Stimulated activated CD4-positive, alpha-beta T cell treated with anti-CD3 and anti-CD28 coated beads, Interleukin-15, amount 100 ng/mL, for 1 hour (primary cell): ENCODE data around the gene UACA.
"Not testable (repeated sequence)": the region's sequence is repeated elsewhere in the genome, so short reads cannot be mapped to it uniquely, and the experiment has no call there.

ENCODE experiments used
- DNase-seq, 2 donors: peaks; one replicate each; pipeline ENCODE4 v3.0.0-alpha.2; 2020; ENCODE audit warnings: low read depth in 1 of 2, low spot score in 1 of 2

The UACA gene

DNA sequence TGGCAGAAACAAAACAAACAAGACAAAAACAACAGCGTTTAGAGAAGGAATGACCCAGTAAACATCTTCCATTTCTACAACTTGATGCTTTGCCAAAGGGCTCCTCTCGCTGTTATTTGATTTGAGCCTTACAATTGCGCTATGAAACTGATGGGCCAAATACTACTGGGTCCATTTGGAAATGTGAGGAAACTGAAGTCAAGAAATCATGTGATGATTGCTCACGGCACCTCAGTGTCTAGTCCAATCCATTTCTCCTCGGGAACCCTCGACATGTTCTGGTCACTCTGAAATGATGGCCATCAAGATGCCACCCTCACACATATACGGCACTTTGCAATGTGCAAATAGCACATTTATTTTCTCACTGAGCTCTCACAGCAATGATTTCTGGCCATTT is 136.0 kb downstream of the UACA start:
- DNase-seq, result no peak

DNA sequence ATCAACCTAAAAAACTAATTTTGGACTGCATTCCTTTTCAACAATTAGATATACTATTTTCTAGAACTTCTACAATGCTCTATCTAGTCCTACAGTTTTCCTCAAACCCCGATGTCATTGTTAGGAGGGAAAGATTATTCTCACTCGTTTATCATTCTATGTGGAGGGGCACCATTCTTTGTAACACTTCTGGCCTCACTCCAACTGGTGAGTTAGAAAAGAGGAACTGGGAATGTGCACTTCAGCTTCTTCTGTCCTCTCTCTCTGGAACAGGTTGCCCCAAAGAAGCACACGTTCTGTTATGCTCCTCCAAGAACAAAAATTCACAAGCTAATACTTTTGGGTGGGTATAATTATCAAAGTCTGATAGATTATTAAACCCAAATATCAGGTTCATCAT is 137.9 kb downstream of the UACA start:
- DNase-seq, result no peak

DNA sequence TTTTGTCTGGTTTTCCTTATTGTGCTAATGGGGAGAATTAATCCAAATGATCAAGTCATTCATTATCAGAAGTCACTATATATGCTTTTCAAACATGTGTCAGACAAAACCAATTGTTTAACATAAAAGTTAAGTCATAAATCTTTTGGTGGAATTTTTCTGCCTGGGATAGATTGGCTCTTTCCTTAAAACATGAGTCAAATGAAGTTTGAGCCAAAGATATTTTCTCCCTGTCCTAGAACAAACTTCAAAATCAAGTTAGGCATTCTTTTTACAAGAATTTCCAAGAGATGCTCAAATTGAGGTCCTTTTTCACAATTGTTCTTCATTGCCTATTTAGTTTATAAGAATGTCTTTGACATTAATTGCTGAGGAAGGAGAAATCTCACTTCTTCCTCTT is 138.3 kb downstream of the UACA start:
- no peak for DNase-seq

DNA sequence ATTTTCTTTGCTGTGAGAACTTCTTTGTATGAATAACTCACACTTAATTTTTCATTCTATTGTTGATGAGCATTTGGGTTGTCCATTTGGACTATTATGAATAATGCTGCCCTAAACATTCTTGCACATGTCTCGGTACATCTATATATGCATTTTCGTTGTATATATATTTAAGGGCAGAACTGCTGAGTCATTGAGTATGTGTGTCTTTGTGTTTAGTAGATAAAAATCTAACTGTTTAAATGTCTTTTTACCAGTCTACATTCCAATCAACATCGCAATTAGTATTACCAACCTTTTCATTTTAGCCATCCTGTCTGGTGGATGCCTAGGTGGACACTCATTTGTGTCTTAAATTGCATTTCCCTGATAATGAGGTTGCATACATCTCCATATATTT is 144.4 kb downstream of the UACA start:
- DNase-seq, result no peak

DNA sequence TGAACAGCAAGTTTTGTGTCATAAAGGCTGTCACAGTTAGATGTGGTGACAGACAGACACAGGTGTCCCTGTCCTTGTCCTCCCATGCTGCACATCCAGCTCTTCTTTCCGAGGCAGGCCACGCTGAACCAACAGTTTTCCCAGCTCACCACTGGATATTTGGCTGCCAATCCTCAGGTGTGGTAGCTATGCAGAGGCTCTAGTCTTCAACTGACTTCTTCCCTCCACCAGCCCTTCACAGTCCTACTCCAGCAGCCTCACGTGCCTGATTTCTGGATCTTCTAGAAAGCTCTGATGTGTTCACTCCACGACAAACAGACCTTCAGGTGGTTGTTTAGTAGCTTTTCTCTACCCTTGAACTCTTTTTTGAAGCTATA is 145.5 kb downstream of the UACA start:
- no peak for DNase-seq

DNA sequence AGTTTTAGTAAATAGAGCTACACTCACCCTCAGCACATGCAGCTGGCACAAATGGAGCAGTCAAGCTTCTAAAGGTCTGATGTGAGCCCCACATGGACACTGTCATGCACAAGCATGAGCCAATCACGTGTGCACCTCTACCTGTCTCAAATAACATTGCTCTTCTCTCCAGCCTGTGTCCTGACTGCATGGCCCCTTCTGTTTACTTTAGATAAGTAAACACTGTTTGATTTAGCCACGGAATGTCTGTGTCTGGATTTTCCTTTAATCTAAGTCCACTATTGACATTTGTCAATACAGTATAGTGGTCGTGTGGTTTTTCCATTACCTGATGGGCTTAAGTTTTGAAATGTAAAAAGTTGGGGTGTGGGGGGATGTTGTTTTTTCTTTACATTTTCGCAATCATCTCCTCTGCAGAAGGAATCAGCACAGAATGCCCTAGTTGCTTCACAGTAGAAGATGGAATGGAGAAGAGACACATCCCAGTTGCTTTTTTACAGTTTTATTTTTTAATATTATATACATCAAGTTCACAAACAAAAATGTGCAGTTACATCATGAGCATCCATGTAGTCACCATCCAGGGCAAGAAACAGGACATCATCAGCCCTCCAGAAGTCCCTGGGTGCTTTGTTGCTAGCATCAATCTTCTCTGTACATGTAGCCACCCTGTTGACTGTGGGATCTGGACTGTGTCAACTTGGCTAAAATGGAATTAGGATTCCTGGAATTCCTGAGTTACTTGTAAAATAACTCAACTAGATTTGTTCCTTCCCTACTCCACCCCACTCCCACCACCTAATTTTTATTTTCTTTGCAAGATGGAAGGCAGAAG is 146.1 kb downstream of the UACA start:
- DNase-seq, result no peak

DNA sequence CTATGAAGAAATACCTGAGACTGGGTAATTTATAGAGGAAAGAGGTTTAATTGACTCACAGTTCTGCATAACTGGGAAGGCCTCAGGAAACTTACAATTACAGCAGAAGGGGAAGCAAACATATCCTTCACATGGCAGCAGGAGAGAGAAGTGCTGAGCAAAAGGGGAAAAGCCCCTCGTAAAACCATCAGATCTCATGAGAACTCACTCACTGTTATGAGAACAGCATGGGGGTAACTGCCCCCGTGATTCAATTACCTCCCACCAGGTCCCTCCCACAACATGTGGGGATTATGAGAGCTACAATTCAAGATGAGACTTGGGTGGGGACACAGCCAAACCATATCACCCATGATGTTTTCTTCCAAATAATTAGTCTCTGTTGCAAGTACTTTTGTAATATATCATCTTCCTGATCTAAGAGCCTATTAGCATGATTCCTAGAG is 147.0 kb downstream of the UACA start:
- DNase-seq, result not testable (repeated sequence)

DNA sequence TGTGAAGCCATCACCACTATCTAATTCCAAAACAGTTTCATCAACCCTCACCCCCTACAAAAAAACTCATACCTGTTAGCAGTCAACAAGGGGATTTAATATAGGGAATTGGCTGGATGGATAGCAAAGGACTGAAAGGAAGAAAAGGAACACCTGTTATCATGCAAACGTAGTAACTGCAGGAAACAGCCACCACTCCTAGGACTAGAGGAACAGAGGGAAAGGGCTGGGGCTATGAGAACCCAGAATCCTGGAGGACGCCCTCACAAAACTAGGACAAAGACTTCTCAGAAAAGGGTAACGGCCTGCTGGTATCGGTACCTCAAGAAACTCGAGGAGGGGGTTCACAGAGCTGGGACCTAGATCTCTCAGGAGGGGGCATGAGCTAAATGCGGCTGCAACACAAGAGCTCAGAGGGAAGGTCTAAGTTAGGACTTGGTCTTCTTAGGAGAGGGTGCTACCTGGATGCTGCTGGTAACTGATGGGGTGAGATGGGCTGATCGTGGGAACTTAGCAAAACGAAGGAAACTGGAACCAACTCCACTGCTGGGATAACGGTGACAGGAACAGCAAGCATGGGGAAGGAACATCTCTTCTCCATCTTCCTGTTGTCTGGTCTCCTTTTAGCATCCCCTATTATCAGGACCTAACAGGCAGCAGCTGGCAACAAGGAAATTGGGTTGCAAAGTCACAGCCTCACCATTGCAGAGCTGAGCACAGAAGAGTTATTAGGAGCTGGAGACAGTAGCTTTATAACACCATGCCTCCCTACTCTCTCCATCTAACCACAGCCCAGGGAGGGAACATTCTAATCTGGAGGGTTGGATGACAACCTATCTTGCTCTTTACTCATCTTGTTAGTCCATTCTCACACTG is 147.7 kb downstream of the UACA start:
- DNase-seq, result no peak

DNA sequence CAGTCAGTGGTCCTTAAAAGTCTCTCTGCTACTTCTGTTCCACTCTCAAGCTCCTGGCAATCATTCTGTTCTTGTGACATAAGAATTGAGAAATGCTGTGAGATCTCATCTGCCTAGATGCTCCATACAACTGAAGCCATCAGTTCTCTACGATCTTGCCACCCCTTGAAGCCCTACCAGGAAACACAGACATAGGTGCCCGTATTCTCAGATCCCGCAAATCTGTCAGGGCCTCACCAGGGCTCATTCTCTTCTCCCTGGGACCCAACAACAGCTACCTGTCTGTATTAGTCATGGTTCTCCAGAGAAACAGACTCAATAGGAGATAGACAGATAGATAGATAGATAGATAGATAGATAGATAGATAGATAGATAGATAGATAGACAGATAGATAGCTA is 149.1 kb downstream of the UACA start:
- DNase-seq, result no peak

DNA sequence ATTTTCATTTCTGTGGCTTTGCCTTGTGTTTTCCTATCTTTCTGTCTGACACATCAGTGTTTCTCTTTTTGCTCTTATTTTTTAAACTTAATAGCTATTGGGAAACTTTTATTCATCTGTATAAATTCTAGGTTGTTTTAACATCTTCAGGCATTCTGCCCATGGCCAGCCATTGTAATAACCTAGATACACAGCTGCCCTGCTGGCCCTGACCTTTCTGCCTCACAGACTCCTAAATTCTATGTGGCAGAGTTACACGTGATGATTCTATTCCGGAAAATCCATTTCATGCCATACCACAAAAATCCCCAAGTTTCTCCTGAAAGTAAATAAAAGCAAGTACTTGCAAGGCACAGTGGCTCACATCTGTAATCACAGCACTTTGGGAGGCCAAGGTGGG is 150.1 kb downstream of the UACA start:
- DNase-seq, result no peak

DNA sequence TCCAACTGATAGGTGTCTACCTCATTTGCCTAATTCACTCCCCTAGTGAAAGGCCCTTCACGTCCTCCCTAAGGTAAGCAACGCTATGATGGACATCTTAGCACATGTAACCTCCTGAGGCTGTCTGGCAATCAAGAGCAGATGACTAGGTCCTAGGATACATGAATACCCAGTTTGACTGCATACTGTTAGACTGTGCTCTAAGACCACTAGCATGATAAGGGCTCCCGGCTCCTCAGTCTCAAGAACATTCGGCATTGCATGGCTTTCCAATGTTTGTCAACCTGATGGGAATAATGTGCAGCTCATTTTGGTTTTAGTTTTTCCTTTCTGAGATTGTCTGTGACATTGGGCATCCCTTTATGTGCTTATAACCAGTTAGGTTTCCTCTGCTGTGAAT is 152.1 kb downstream of the UACA start:
- DNase-seq, result no peak

DNA sequence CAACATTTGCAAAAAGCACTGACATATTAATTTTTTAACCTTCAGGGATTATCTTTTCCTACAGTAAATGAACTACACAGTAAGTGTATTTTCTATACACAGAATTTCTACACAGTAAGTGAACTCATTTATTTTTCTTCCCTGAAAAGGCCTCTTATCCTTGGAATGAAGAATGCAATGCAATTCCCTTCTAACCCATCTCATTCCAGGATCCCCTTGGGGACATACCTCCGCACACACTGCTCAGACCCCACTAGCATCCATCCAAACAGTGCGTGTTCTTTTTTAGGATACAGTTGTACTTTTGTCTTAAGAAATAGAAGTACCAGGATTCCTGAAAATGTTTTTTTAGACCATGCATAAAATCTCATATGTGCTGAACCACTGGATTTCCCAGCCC is 152.8 kb downstream of the UACA start:
- DNase-seq, result no peak

DNA sequence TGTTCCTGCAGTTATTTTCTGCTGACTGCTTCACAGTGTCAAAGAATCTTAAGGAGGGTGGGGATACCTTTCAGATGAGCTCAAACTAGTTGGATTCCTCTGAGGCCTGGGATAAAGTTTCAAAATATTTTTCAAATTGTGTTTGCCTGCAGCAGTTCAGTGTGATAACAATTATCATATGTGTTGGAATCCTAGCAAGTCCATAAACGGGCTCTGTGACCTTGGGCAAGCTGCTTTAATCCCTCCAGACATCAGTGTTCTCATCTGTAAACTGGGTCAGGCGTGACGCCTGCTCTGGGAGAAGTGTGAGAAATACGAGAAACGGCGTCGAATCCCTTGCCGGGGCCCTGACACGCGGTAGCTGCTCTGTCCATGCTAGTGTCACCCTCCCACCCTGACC is 153.5 kb downstream of the UACA start:
- no peak for DNase-seq

DNA sequence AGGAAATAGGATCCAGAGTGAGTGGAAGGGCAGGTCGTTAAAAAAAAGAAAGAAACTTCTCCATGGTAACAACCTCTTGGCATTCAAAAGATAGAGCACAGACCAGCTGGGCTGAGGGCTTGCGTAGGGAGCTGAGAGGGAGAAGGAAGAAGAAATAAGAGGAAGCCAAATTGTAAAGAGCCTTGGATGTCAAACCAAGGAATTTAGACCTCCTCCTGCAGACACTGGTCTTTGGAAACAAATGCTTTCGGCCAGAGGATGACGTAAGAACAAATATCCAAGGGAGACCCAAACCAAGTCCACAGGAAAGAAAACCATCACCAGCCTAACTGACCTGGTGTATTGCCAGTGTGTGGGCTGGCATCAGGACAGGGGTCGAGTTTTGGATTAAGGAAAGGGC is 155.2 kb downstream of the UACA start:
- no peak for DNase-seq

DNA sequence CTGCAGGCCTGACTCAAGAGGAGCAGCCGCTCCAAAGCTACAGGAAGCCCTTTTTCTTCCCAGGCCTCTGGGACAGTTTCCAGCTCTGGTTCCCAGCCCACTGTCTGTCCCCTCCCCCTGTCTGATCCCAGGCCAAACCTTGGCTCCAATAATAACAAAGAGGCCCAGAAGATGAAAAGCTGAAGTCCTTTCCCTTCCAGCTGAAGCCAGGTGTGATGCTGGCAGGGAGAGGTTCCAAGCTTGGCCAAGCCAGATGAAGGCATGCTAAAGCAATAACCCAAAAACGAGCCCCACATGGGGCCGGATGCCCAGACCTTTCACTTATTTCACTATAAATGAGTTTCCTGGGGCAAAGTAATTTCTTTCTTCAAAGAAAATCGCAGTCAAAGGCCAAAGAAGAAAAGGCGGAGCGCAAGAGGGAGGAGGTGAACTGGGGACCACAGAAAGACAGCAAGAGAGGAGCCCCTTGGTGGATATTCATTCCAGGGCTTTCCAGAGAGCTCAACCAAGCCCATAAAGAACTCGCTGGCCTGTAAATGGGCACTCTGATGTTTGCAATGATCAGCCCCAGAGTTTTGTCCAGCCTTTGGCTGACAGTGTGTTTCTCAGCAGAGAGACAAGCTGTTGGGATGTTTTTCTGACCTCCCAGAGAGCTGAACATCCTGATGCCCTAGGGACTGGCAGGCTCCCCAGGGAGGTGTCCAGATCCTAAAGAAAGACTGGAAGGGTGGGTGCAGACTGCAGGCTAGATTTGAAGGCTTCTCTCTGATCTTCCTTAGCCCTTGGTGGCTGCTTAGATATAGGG is 157.6 kb downstream of the UACA start:
- no peak for DNase-seq

DNA sequence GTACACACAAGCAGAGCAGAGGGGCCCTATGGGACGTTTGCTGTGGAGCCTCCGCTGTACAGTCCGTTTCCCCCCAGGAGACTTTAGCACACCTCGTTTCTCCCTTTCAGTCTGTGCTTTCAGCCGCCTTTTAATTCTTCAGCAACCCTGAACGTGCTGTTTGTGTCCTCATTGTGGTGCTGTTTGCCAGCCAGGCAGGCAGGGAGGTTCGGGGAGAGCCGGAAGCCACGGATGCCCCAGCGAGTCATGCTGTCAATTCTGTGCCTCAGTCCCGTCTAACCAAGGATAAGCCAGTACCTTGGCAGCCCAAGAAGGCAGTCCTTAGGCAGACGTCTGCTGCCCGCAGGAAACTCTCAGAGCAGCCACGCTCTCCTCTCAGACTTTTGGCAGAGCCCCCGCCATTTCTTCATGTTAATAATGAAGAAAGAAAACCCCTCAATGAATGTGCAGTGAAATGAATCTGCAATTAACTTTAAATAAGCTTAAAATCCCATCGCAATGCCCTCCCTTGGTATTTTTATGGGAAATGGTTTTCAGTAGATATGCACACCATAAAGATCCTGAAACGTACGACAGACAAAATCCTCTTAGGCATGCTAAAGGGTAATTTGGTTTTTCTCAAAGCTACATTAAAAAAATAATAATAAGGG is 158.6 kb downstream of the UACA start:
- no peak for DNase-seq
